SIG-M5 treated with dmso at 0.1 percent for 504 hours (cell line): ENCODE results near the gene CSTB.

Experiments used
- DNase-seq: peaks from one replicate; lab custom pipeline; 2025; ENCODE audit not compliant: unreplicated experiment; lab: John Stamatoyannopoulos, UW

Gene CSTB

DNA sequence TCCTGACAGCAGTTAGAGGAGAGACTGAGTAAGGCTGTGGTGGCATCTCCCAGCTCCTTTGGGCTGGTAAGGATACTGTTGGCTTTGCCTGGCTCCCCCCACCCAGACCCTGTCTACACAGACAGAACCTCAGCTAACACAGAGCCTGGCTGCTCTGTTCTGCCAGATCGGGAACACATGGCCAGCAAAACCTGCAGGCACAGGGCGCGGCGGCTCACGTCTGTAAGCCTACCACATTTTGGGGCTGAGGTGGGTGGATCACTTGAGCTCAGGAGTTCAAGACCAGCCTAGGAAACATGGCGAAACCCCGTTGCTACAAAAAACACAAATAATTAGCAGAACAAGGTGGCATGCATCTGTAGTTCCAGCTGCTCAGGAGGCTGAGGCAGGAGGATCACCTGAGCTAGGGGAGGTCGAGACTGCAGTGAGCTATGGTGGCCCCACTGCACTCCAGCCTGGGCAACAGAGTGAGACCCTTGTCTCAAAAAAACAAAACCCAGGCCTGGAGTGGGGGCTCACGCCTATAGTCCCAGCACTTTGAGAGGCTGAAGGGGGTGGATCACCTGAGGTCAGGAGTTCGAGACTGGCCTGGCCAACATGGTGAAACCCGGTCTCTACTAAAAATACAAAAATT lies 6.7 kb downstream of the CSTB start:
- no peak for DNase-seq

DNA sequence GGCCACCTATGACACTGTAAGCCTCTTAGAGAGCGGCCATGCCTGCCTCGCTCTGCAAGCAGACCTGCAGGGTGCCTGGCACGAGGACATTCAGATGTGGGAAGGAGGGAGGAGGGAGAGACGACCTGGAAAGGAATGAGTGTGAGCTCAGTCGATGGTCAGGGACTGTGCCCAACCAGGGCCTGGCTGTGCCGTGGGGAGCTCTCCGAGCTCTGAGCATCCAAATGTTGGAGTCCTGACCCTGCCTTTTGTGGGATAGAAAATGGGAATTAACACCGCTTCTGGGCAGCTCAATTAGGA lies 7.3 kb downstream of the CSTB start:
- no peak for DNase-seq

DNA sequence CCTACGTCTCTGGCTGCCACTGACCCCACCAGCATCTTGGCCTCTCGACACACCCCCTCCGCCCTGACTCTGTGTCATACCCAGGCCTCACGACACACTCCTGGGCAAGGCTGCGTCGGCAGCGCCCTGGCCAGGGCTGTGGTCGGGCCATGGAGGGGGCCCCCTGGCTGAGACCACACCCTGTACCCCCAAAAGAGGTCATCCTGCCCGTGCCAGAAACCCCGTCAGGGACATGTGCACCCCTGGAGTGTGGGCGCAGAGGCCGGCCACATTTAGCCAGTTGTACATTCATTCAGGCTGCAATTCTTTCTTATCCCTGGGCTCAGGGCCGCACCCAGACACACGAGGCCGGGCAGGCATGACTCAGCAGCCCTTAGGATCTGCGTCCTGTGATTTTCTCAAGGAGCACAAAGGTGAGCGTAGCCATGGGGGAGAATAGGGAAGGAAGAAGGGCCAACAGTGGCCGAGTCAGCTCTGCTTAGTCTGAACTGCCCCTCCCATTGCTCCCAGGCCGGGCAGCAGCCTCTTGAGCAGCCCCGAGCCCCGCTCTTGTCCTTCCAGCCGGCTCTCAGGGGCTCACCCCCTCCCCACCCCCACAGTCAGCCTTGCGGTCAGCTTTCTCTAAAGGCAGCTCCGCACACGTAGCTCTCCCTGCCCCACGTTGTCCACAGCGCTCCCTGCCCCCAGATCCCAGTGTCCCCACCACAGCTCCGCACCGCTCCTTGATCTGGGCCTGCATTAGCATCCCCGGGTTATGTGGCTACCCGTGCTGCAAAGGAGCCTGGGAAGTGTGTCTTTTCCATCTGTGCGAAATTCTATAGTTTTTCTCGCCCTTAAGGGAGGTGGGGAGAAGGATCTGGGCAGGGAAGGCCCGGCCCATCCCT lies 7.9 kb downstream of the CSTB start:
- peak; percentile 31 for DNase-seq

DNA sequence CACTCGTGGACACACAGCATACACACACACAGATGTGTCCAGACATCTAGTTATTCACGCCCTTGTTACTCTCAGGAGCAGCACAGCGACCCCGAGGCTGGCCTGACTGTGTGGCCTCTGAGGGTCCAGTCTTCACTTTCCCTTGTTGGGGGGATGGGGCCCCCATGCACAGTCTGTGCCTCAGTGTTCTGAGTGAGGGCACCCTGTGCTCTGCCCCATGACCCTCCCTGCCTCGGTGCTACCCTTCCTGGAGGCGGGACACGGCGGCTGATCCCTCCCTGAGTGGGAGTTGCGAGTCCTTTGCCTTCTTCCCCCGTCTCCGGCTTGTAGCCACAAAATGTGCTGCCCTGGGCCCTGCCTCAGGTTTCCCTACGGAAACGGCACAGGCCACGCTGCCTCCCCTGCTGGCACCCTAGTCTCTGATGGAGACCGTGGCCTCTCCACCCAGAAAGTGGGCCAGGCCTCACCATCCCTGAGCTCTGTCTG lies 8.6 kb downstream of the CSTB start:
- DNase-seq = no peak

DNA sequence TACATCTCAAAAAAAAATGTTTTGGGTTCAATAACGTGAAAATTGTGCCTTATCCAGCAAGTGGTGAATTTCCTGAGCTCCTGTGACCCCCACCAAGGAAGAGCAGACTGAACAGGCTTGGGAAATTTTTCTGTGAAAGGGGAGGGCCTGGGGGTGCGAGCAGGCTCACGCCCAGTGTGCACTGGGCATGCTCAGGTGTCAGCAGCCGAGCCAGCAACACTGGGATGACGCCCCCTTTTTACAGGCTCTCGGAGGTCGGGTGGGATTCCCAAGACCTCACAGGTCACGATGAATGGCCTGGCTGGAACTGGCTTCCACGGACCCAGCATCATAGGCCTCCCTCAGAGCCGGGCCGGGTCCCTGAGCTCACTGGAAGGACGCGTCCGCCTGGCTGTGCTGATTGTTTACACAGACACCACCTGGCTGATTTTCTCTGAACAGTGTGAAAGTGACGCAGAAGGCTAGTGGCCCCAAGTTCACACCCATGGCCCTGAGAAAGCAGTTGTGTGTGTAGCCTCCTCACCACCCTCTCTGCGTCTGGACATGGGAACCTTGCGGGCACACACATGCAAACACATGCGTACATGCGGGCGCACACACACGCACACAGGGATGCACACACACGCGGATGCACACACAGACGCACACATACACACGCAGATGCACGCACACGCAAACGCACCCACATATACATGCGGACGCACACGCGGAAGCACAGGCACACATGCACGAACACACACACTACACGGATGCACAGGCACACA lies 9.2 kb downstream of the CSTB start:
- DNase-seq = no peak

DNA sequence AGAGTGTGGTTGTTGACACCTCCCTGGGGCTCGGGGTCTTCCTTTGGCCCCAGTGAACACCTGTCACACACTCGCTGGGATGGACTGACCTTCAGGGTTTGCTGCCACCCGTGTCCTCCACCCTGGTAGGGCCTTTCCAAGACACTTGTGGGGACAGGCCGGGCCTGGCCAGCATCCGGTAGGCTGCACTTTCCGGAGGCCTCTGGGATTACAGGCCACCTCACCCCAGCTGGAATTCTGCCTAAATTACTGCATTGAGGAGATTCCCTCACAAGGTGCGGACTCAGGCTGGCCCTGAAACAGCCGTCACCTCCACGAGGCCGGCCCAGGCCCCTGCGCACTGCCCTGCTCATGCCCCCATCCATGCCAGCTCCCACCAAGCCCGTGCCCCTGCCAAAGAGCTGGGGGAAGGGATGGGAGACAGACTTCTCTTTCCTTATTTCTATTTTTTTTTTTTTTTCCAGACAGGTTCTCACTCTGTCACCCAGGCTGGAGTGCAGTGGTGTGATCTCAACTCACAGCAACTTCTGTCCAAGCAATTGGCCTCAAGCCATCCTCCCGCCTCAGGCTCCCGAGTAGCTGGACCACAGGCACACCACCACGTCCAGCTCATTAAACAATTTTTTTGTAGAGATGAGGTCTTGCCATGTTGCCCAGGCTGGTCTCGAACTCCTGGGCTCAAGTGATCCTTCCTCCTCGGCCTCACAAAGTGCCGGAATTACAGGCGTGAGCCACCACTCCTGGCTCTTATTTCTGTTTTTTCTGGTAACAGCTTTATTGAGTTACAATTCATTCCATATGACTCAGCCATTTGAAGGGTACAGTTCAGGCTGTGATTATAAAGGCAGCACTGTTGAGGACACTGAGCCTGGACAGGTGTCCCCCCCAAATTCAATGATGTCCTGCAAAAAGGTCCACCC lies 11.3 kb downstream of the CSTB start:
- DNase-seq = no peak

DNA sequence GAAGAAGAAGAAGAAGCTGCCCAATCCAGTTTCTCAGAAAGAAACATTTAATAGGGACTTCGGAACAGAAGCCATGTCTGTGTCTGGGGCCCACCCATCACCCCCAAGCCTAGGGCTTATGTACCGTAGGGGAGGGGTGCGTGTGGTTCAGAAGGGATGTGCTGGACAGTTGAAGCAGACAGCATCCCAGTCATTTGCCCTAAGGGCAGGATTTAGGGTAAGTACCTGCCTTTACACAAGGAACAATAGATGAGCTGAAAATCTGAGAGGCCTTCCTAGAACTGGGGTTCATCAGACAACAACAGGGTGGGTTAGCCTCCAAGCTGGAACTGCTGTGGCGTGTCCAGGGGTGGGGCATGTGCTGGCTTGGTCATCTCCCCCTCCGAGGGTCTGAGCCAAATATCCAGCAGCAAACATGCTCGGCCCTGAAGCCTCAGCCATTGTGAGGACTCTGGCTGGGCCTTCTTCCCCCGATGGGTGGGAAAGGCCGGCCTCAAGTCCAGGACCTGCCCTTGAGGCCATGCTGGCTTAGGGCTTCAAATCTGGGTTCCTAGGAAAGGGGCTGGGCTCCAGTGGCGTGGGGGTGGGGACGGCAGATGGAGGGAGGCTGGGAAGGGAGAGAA lies 12.1 kb downstream of the CSTB start:
- DNase-seq = no peak

DNA sequence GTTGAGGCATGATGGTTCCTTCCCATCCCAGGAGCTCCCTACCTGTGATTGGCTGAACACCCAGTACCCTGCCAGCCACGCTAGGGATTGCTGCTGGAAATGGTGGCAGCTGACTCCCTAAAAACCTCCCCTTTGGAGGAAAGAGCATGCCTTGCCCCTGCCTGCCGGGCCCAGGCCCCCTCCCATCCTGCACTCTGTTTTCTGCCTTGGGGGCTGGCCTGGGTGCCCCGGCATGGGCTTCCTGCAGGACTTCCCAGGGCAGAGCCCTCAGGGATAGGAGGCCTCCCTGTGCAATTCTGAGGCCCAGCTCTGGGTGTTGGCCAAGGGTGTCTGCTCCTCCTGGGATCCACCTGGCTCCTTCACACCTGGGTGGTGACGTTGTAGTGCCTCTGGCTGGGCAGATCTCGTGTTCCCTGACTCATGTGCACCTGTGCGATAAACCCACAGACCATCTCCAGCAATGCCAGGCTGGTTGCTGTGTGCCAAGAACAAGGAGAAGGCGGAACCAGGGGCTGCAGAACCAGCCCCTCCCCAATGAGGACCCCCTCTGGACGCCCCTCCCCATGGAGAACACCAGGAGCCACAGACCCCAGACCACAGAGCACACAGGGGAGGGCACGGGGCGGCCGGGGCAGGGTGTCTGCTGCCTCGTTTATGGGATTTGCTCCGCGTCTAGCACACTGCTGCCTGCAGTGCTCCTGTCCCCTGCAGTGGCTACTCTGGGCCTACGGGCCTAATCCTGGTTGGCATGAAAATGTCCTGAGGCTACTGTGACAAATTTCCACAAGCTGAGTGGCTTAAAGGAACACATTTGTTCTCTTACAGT lies 13.6 kb downstream of the CSTB start:
- DNase-seq = no peak

DNA sequence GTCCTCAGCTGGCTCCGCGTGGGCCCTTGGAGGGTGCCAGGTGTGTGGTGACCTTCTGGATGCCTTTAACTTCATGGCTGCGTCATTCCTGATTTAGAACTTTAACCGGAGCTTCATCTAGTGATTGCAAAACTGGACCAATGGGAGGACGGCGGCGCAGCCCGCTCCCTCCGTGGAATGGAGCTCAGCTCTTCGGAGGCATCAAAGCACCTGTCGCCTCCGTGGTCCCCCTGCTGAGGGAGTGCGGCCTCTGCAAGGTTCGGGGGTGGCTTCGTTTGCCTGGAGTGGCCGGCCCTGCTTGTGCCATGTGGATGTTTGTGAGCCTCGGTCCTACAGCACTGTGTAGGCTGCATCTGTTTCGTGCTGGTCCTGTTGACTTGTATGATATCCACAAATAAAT lies 14.2 kb downstream of the CSTB start:
- DNase-seq = no peak

DNA sequence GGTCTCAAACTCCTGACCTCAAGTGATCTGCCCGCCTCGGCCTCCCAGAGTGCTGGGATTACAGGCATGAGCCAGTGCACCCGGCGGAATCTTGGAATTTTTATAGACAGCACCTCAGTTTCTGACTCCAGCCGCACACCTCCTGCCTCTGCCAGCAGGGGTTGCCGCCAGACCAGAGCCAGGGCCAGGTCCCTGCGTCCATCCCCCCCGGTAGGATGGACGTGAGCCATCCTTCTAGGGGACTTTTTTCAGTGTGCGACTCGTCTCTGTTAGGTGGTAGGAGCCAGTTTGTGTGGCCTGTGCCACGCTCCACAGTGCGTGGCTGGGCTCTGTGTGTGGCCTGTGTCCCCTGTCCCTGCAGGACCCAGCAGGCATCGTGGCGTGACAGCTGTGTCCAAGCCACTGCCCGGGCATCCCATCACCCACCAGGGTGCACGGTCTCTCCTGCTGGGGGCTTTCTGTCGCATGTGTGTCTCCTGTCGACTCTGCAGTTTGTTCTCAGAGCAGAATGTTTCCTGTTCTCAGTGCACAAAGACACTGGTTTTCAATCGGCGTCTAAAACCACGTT lies 15.6 kb downstream of the CSTB start:
- DNase-seq = no peak

DNA sequence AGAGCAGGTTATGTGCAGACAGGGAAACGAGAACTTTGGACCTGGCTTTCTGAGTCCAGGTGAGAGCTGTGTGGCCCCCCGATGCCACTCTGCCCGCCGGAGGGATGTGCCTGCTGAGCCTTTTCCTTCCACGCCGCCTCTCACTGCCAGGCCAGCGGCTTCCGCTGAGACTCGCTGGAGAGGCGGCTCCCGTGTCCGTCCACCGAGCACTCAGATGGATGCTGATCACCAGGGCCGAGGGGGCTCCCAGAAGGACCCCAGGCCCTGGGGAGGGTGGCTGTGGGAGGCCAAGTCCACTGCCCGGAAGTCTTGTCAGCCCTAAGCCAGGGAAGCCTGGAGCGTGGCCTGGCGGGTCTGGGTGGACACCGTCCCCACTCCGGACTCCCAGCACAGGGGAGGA lies 16.5 kb downstream of the CSTB start:
- DNase-seq = no peak

DNA sequence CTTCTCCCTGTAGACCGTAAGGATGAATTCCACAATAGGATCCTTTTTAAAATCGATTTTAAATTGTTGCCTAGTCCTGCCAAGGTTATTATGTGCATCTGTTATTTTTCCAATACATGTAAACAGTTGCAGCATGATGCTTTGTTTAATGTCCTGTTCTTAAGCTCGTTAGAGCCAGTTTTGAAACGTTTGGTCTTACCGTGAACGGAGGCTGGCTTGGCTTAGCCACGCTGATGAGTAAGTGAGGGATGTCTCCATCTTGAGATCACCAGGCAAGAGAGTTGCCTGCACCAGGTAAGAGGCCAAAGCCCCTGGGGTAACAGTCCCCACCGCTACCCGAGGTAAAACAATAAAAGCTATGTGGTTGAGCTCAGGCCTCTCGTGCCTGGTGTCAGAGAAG lies 17.3 kb downstream of the CSTB start:
- no peak for DNase-seq

DNA sequence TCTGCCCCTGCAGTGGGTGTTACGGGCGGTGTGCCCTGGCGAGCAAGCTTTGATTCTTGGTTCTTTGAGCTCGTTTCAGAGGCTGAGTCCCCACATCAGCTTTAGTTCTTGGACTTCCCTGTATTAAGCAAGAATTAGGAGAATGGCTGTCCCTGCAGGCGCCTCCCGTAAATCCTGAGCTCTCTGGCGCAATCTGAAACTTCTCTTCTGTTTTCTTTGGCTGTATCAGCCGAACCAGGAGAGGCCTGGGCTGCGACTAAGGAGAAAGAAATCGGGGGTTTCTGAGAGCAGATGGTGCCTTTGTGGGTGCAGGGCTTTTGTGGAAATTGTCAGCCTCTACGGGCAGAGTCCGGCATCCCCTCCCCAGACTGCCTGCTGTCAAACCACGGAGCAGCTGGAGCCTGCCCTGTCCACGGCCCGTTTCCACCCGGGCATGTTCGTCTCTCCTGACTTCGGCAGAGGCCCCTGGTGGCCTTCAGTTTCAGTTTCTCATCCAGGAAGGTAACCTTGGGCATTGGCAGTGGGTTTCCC lies 17.9 kb downstream of the CSTB start:
- DNase-seq = no peak

DNA sequence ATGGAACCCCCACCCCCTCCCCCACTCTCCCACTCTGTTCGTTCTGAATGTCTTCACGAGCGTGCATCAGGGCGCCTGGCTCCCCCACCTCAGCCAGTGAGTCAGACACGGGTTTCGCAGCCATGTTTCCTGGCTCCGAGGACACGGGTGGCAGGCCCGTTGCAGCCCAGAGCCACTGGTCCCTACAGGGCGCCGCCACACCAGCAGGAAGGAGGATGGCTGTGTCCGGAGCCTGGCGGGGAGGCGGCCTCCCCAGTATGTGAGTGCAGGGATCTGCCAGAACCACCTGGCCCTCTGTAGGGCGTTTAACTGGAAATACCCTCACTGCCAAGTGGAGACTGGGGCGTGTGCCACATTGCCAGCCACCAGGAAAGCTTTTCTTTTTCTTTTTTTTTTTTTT lies 18.5 kb downstream of the CSTB start:
- DNase-seq = no peak

DNA sequence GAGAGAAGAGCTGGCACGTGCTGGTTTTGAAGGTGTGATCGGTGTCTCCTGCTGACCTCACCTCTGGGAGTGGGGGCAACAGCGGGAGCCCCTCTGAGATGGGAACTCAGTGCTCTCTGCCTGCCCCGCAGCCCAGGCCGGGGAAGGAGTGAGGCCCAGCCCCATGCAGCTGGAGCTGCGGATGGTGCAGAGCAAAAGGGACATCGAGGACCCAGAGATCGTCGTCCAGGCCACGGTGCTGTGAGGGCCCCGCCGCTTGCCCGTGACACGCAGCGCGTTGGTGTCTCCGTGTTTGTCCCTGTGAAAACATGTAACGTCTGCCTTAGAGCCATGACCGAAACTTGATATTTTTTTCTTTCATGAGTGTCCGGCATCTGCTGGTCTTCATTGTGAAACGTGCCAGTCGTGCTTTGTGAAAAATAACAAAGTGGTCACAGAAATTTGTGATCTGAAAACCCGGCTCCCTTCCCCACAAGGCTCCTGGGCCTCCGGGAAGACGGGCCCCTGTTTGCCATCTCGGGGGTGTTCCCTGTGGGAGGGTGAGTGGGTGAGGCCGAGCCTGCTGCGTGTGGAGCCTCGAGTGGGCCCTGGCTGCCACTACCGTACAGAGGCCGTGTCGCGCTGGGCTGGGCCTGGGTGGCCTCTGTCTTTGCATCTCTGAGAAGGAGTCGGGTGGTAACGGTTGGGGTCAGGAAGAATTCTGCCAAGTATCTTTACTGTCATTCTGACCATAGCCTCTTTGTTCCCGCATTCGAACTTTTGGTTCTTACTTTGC lies 20.1 kb downstream of the CSTB start:
- no peak for DNase-seq

DNA sequence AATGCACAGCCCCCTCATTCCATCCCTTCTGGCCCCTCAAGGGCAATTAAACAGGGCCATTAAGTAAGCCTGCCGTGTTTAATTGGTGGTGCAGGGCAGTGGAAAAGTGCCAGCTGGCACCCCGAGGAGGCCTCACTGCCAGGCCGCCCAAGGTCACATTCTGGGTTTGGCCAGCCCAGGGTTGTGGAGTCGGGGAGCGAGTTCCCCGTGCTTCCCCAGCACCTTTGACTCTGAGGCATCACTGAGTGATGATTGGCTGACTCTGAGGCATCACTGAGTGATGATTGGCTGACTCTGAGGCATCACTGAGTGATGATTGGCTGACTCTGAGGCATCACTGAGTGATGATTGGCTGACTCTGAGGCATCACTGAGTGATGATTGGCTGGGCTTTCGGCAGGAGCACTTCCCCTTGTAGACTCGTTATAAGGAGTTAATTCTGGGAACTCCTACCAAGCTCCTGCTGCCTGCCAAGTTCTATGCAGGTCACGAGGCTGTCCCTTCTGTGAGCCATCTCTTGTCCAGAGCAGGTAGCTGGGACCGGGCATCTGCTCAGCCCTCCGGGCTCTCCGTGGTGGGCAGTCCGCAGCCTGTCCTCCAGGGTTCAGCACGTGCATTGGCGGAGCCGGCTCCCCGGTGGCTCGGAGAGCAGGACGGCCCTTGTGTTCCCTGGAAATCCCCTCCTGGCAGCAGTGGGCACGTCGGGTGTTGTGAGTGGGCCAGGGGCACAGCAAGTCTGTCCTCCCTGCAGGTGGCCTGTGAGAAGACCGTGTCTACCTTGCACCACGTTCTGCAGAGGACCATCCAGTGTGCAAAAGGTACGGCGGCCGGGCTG lies 20.9 kb downstream of the CSTB start:
- no peak for DNase-seq

DNA sequence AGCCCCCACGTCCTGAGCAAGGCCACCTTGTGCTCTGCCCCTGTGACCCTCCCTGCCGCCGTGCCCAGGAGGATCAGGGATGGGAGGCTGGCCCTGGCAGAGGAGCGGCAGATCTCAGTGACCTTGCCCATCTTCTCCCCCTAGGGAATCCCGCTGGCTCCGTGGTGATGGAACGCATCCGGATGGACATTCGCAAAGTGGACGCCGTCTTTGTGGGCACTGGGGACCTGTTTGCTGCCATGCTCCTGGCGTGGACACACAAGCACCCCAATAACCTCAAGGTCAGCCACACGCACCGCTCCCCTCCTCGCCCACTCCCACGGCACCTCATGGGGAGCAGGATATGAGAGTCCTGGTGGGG lies 22.7 kb downstream of the CSTB start:
- DNase-seq = no peak
